HG03558 (cell line): ENCODE measurements around the gene PSMA8.
"Not testable (repeated sequence)": the region's sequence is repeated elsewhere in the genome, so short reads cannot be mapped to it uniquely, and the experiment has no call there.

ENCODE experiments used
- ATAC-seq: cut with Tn5 transposase; IDR thresholded peaks from one replicate; pipeline ENCODE4 v1.9.1; 2021; ENCODE audit warnings: moderate number of reproducible peaks; ENCODE audit not compliant: unreplicated experiment; ENCODE audit errors: extremely low read depth

Gene PSMA8

GRCh38 chr18:26228562-26229260 is 95.0 kb downstream of the PSMA8 start:
- ATAC-seq: no peak

GRCh38 chr18:26230497-26230896 is 96.8 kb downstream of the PSMA8 start:
- no peak for ATAC-seq

GRCh38 chr18:26233208-26233607 is 99.5 kb downstream of the PSMA8 start:
- ATAC-seq: no peak

- ATAC-seq: not testable (repeated sequence)
These were observed 103.7 kb downstream of the PSMA8 start for GRCh38 chr18:26237363-26237762.

GRCh38 chr18:26238718-26239117 is 105.0 kb downstream of the PSMA8 start:
- ATAC-seq: not testable (repeated sequence)

GRCh38 chr18:26242392-26242791 is 108.7 kb downstream of the PSMA8 start:
- ATAC-seq: not testable (repeated sequence)
